GM18507 (cell line): ENCODE data around the gene CFAP69.

ENCODE experiments used
- DNase-seq: peaks from one replicate; pipeline ENCODE4 v3.0.0; 2011; ENCODE audit warnings: low read depth; ENCODE audit not compliant: insufficient read length; ENCODE audit errors: extremely low spot score
- FAIRE-seq: peaks from 2 replicates; lab custom pipeline; 2011; peaks lifted over from hg19 to GRCh38; lab: Jason Lieb, UNC

CFAP69 gene

DNA sequence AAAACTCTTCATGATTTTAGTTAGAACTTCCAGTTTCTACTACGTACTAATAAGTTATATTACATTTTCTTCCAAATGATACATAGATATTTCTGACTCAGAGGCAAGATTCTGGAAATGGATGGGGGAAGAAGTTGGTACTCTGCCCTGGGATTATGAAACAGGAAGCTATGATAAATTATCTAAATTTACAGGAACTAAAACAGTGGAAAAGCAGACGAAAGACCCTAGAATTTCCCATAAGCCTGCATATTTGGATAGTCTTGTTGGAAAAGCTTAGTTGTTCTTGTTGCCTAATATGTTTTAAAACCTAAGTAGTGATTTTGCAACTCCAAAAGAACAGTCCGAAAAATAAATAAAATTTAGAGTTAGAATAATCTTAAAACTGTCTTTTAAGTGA, 21.8 kb downstream of the CFAP69 start:
- DNase-seq: no peak
- FAIRE-seq: no peak

DNA sequence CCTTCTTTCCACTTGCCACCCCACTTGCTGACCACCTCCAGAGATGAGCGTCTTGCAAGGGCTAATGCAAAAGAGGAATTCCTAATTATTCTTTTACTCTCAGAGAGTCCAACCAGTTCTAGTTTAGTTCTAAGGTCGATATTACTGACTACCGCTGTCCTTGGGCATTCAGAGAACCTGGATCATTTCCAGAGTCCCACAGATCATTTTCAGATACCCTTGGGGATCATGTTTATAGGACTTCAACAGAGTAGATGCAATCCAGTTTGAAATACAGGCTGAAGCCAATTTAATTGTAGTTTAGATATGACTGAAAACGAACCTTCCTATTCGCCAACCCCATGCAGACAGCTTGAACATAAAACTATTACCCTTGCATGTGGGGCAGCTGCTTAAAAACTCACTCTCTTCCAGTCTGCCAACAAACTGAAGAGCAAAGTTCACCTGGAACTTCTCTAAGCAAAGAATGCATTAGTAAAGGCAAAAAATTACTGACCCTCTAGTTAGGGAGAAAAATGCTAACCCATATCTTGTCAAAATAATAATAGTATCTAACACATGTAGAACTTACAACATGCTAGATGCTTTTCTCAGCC, 22.4 kb downstream of the CFAP69 start:
- FAIRE-seq (no peak), DNase-seq (no peak)

DNA sequence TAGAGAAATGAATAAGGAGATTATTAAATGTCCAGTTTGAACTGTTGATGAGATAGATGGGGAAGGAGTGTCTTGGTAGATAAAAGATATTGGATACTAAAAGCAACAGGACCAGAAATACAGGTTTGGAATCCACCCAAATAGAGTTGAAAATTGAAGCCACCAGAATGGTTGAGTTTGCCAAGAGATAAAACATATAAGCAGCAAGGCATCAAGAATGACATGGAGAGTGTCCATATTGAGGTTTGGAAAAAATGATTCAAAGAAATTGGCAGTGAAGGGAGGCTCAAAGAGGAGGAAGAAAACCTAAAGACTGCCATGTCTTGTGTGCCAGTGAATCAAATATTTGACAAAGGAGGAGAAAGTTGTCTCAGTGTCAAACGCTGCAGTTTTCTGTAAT, 24.2 kb downstream of the CFAP69 start:
- no peak for DNase-seq
- FAIRE-seq: no peak

DNA sequence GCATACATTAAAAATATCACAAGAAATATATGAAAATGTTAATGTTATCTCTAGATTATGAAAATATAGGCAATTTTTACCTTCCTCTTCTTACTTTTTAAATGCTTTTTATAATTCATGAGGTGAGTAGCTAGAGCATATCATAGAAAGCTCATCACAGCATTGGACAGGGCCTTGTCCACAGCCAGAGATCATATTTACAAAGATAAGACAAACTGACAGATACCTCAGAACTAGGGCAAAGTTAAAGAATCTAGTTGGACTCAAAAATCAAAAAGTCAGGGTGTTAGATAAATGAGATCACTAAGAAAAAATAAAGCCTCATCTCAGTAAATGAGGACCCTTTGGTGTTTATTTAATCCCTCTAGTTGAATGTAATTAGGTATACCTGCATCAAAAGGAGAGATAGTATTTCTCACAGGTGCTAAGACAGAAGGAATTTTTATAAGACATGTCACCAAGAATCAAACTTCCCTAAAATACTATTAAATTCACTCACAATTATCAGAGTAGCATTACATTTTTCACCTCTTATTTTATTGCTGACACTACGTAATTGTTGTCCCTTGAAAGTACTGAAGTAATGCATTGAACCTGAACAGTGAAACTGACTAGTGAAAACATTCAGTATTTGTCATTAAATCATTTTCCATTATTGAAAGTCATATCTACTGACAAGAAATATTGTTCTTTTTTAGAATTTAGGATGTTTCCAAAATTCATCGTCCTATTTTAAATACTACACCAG, 25.6 kb downstream of the CFAP69 start:
- no peak for DNase-seq
- no peak for FAIRE-seq

DNA sequence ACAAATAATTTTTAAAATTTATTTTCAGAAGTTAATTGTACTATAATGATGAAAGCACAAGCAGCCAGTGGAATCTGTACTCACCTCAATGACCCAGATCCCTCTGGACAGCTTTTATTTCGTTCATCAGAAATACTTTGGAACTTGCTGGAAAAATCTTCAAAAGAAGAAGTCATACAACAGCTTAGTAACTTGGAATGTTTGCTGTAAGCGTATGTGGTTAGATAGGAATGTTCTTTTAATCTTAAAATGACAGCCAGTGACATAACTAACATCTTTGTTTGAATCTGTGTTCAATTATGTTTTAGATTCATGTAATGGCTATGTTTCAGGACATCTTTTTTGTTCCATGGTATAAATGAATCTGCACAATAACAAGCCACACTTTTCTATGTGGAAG, 26.8 kb downstream of the CFAP69 start:
- DNase-seq: no peak
- FAIRE-seq: no peak

DNA sequence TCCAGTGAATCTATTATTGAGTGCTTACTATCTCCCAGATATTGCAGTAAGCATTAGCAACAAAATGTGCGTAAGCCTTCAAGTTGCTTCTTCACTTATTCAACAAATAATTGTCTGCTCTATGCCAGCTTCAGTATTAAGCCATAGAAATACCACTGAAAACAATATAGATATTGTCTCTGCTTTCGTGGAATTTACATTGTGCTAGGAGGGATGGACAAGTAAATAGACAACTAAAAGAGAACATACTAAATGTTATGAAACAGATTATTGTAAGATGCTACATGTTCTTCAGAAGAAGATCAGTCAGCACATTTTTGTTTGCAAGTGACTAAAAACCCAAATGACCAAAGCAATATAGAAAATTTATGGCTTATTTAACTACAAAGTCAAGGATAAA, 27.3 kb downstream of the CFAP69 start:
- no peak for FAIRE-seq
- no peak for DNase-seq

DNA sequence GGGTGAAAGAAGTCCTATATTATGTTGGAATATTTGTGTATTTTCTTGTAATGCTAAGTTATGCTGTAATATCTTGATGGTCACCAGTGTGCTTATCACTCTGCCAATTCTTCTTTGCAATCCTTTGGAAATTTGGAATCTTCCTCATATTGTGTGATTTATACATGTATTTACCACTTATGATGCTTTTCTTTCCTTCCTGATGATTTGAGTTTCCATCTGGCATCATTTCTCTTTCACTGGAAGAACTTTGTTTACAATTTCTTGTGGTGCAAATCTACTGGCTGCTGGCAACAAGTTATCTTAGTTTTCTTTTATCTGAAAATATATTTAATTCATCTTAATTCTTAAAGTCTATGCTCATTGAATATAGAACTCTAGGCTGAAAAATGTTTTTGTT, 29.2 kb downstream of the CFAP69 start:
- DNase-seq: no peak
- no peak for FAIRE-seq

DNA sequence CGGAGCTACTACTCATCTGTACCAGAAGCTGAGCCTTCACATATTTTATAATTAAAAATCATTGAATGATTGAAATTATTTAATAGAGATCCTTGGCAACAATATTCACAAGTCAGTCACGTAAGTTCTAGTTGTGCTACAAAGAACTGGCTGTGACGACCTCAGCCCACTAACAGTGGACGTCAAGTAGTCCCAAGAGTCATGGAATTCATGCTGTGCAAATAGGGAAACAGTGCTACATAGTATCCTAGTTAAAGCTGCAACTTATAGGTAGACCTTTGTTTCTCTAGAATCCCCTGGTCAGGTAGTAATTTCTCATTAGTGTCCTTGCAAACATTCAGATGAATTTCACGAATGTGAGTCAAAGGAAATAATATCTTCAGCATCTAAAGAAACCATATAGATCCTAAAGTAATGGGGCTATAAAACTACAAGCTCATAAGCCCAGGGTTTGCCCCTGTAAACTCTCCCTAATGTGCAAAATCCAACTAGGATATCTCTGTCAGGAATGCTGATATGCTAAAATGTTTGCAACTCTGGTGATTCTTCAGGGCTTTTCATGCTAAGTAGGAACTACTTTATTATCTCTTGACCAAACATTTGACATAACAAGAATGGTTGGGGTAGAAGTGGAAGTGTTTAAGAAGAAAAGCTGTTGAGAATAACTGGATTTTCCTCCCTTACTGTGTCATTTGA, 31.2 kb downstream of the CFAP69 start:
- DNase-seq (no peak), FAIRE-seq (no peak)

DNA sequence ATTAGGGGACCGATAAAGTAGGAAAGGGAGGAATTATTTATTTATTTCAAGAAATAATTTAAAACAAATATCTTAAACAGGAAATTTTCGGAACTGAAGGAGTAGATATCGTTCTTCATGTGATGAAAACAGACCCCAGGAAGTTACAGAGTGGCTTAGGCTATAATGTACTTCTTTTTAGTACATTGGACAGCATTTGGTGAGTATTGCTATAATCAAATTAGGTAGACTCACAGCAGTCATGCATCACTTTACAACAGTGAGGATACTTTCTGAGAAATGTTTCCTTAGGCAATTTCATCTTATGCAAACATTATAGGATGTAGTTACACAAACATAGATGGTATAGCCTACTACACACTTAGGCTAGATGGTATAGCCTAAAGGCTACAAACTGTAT, 43.2 kb downstream of the CFAP69 start:
- DNase-seq: no peak
- FAIRE-seq: no peak

DNA sequence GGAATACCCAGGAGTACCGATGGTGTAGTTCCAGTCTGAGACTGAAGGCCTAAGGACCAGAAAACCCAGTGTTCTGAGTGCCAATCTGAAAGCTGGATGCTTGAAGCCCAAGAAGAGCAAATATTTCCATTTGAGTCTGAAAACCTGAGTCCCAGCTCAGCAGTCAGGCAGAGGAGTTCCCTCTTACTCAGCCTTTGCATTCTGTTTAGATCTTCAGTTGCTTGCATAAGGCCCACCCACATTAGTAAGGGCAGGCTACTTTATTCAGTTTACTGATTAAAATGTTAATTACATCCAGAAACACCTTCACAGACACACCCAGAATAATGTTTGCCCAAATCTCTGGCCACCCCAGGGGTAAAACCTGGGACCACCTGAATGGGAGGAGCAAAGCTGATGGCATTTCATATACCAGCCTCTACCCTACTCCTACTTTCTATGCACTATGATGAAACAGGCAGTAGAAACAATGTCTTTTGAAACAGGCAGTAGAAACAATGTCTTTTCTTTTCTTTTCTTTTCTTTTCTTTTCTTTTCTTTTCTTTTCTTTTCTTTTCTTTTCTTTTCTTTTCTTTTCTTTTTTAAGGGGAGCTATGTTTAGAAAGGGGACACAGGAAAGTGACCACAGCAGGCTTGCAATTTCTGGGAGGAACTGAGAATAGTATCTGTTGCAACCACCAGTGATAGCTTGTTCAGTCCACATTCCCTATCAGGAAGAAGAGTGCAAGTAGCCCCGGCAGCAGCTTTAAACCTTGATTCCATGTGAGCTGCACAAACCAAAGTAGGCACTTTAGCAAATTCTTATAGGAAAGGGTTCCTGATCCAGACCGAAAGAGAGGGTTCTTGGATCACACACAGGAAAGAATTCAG, 45.5 kb downstream of the CFAP69 start:
- no peak for FAIRE-seq
- no peak for DNase-seq

DNA sequence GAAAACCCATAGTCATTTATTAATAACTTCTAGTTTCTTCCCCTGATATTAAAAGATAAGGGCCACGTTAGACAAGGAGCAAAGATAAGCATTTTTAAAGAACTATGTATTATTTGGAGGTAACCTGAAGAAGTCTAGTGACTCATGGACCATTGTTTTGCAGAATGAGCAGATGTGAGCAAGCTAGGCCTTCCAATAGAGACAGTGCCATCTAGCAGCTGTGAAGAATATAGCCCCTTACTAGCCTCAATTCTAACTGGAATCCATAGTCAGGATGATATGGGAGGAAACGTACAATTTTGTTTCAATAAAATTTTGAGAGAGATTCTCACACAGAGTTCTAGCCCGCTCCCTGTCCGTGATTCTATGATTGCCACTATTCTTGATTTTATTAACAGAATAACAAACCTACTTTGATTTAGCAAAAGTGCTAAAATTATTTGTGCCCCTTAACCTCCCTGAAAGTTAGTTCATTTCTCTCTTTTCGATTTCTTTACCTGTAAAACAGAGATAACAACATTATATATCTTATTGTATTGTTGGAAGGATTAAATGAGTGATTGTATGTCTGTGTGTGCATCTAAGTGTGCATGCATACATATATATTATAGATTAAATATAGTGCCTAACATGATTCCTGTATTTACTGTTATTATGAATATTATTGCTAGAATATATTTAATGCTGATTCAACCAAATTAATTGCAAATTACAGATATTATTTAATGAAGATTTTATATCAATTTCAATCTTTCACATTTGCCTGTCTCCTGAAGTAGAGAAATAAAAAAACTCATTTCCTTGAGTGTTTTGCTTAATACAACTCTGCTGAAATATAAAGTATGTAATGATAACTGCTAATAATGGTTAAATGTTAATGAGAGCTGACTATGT, 53.4 kb downstream of the CFAP69 start:
- FAIRE-seq (peak; percentile 80), DNase-seq (no peak)

DNA sequence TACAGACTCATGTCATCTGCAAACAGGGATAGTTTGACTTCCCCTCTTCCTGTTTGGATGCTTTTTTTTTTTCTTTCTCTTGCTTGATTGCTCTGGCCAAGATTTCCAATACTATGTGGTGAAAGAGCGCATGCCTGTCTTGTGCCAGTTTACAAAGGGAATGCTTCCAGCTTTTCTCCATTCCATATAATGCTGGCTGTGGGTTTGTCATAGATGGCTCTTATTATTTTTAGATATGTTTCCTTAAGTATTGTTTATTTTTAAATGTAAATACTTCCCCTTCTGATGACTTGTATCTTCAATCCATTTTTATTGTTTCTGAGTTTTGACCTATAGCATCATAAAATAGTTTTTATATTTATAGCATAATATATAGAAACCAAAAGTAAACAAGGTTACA, 58.3 kb downstream of the CFAP69 start:
- FAIRE-seq (no peak), DNase-seq (no peak)

DNA sequence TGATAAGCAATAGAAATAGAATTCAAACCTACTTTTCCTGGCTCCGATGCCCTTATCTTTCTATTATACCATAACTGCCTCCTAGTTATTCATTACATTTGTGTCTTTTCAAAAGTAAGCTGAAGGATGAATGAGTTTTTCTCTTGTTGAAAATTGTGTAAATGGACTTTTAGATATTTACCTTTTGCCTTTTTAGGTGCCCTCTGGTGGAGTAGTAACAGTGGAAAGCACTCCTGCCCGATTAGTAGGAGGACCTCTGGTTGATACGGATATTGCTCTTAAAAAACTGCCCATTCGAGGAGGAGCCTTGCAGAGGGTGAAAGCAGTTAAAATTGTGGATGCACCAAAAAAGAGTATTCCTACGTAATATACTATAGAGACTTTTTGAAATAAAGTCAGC, 64.9 kb downstream of the CFAP69 start:
- DNase-seq: no peak
- FAIRE-seq: no peak

DNA sequence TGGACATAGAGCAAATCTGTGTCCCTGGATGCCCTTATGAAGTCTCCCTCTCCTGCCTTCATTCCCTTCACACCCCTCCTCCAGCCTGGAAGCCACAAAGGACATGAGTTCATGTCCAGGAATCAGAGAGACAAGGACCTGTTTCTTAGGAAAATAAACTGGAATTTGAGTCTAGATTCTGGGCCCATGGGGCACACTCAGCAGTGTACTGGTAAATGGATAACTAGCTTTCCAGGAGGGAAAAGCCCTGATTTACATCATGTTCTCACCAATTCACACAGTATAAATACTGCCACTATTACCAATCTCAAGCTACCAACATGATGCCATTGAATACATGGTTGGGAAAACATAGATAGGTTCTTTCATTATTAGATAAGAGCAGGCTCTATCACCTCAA, 66.2 kb downstream of the CFAP69 start:
- FAIRE-seq (no peak), DNase-seq (no peak)

DNA sequence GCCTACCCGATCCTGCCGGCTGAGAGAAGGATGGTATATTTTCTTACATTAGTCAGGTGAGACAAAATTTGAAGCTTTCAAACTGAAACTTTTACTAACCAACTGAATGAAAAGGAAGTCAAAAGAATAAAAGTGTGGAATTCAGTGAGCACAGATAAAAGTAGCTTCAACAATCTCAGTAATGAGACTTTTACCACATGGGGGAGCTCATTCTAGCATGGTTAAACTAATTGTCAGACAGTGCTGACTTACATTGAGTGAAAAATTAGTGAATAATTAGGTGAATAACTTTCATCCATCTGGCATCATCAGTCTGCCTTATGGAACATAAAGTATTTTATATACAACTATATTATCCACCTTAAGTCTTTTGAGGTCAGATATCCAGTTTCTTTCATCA, 67.8 kb downstream of the CFAP69 start:
- DNase-seq (no peak), FAIRE-seq (peak; percentile 48)

DNA sequence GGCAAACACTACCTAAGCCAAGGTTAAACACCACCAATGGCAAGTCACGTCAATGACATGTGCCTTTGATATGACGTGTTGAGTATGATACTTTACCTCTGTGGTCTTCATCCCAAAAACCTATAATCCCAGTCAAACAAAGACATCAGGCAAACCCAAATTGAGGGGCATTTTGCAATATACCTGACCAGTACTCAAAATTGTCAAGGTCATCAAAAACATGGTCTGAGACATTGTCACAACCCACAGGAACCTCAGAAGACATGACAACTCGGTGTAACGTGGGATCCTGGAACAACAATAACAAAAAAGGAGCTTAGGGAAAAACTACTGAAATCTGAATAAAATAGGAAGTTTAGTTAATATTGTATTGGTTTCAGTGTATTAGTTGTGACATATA, 68.9 kb downstream of the CFAP69 start:
- DNase-seq (no peak), FAIRE-seq (no peak)

DNA sequence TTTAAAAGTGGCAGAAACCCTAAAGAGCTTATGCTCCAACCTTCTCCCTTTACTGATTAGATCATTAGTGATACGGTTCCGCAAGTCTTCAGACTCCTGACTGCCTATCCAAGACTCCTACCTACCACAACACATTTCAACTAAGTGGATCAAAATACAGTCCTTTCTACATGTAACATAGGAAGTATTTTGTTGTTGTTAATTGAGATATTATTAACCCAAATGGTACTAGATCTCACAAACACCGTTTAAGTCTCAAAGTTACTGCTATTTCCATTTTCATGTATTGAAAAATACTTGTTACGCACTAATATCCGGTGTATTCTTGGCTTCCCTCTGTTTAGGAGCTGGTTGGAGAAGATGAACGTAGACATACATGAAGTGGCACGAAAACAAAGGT, 75.0 kb downstream of the CFAP69 start:
- no peak for DNase-seq
- no peak for FAIRE-seq

DNA sequence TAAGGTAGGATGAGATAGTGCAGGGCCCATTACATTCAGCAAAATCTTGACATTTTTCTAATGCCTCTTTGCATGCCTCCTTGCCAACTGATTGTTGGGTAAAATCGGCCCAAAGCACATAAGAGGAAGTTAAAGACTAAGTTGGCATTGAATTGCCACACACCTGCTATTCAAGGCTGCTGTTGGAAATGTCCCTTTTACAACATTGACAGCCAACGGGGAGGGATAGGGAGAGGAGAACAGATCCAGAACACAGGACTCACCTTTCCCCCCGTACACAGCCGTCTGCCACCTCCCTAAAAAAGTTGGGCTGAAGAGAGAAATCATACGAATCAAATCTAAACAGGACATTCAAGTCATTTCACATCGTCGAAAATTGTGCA, 75.4 kb downstream of the CFAP69 start:
- DNase-seq (no peak), FAIRE-seq (no peak)

DNA sequence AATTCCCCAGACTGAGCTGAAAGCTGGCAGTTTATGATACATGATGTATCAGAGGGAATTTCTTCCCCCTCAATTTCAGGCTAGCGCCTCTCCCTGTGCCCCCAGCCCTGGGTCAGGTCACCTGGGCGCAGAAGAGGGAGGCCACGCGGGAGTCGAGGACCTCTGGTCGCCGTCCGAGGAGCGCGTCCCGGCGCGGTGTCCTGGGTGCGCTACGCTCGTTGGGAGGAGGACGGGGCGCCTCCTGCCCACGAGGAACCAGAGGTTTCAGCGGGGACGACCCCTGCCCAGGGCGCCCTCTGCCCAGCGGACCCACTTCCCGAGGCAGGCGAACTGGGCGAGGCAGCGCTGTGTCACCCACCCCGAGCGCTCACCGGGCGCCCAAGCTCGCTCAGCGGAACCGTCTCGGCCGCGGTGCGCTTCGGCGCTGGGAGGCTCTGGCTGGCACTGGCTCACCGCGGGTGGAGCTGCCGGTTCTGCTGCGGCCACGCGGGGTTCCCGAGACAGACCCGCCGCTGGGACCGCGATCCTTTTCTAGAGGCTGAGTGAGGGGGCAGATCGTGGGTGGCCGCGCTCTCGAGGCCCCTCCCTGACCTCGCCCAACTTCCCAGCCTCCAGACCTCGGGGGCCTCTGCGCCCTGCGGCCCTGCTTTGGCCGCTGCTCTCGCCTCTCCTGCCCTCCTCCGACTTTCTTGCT, 76.0 kb downstream of the CFAP69 start, which contains the start of gene FAM237B:
Gene FAM237B (minus strand): TSS at position 504 of the 694 bp plus-strand sequence. CDS start 1,556 bp downstream, outside the sequence.
- DNase-seq: no peak

More for the DNA sequence above, 76.0 kb downstream of the CFAP69 start, which contains the start of gene FAM237B:
- no peak for FAIRE-seq
